CD1c-positive myeloid dendritic cell (primary cell): ENCODE results near the gene PPP6R3.
A peak's percentile ranks its signal among the peaks of the same experiment; 100 is the strongest.
"Not testable (repeated sequence)": the region's sequence is repeated elsewhere in the genome, so short reads cannot be mapped to it uniquely, and the experiment has no call there.

Source experiments
- DNase-seq: peaks from one replicate; pipeline ENCODE4 v3.0.0-alpha.2; 2016; ENCODE audit errors: extremely low spot score

PPP6R3 gene

GRCh38 chr11:68436162-68436888 is 24.2 kb upstream of the PPP6R3 start:
- no peak for DNase-seq

- DNase-seq: peak; percentile 52
Measured at GRCh38 chr11:68436985-68437926, 23.3 kb upstream of the PPP6R3 start.

GRCh38 chr11:68437927-68438657 is 22.5 kb upstream of the PPP6R3 start:
- no peak for DNase-seq

GRCh38 chr11:68438658-68439259 is 21.8 kb upstream of the PPP6R3 start:
- DNase-seq: no peak

GRCh38 chr11:68439355-68440065 is 21.0 kb upstream of the PPP6R3 start:
- no peak for DNase-seq

- no peak for DNase-seq
Measured at GRCh38 chr11:68440224-68440623, 20.3 kb upstream of the PPP6R3 start.

GRCh38 chr11:68441466-68442230 is 18.9 kb upstream of the PPP6R3 start:
- DNase-seq: no peak

- DNase-seq: no peak
Measured at GRCh38 chr11:68442433-68442832, 18.1 kb upstream of the PPP6R3 start.

GRCh38 chr11:68444566-68444965 is 16.0 kb upstream of the PPP6R3 start:
- DNase-seq: no peak

GRCh38 chr11:68445531-68446035 is 15.0 kb upstream of the PPP6R3 start:
- DNase-seq: no peak

- no peak for DNase-seq
Measured at GRCh38 chr11:68446046-68446725, 14.4 kb upstream of the PPP6R3 start.

- DNase-seq: peak; percentile 80
Measured at GRCh38 chr11:68447015-68447801, 13.3 kb upstream of the PPP6R3 start.

GRCh38 chr11:68447914-68448313 is 12.6 kb upstream of the PPP6R3 start:
- DNase-seq: not testable (repeated sequence)

GRCh38 chr11:68448604-68449011 is 11.9 kb upstream of the PPP6R3 start:
- no peak for DNase-seq

GRCh38 chr11:68449951-68450350 is 10.6 kb upstream of the PPP6R3 start:
- no peak for DNase-seq

- no peak for DNase-seq
Measured at GRCh38 chr11:68450711-68451110, 9.8 kb upstream of the PPP6R3 start.

- DNase-seq: no peak
Measured at GRCh38 chr11:68454767-68455166, 5.8 kb upstream of the PPP6R3 start.

GRCh38 chr11:68455485-68455884 is 5.1 kb upstream of the PPP6R3 start:
- no peak for DNase-seq
